Measurements from ENCODE around the gene GALNT17. TPM values are rescaled to one million over a fixed set of nuclear protein-coding genes. Genes with fewer than 3 reads are reported as not detected.

GALNT17 gene
- total RNA-seq, 4 donors from 2014 or later = 0.63 to 7.5 (median 3.1) TPM

GRCh38 chr7:71687831-71688599 is 556.1 kb downstream of the GALNT17 start:
- TF ChIP-seq CTCF (IDR thresholded peaks at IDR 0.05) (no peak), POLR2A (IDR thresholded peaks at IDR 0.05) (no peak)
- WGBS, 2 donors = 56 to 60% methylated on average over 11 of the region's 11 CpGs
- H3K4me3 ChIP-seq (ENCODE audit: low read depth, poor library complexity, severe bottlenecking) = no peak overlapping the region
- intact Hi-C loops (cut with DNase I; ENCODE audit: low total_unique reads) = no loop called here
- DNase-seq (ENCODE audit: low spot score in 2 of 2) = no peak

DNA sequence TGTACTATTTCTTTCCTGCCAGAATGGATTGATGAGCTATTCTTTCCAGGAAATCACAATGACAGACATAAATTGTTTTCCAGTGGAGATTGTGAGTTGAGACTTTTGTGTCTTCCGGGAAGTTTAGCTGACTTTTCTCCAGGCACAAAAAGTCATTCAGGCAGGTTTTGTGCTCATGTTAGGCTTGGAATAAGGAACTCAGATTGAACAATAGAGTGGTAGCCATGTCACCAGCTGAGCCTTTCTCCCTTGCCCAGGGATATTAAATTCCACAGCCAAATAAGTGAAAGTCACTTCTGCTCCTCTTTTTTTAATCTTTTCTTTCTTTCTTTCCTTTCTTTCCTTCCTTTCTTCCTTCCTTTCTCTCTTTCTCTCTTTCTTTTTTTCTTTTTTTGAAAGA is 559.6 kb downstream of the GALNT17 start:
- intact Hi-C loops (cut with DNase I; ENCODE audit: low total_unique reads) = loop anchor here (5.0 kb wide), 1 partner anchor 726 kb away; no protein-coding TSS in a partner anchor
- no peak overlapping the region for H3K4me3 ChIP-seq (ENCODE audit: low read depth, poor library complexity, severe bottlenecking)
- WGBS, 2 donors = 45 to 70% methylated on average over 1 of the region's 1 CpG
- TF ChIP-seq POLR2A (IDR thresholded peaks at IDR 0.05) (no peak), CTCF (IDR thresholded peaks at IDR 0.05) (no peak)
- no peak for DNase-seq (ENCODE audit: low spot score in 2 of 2)

DNA sequence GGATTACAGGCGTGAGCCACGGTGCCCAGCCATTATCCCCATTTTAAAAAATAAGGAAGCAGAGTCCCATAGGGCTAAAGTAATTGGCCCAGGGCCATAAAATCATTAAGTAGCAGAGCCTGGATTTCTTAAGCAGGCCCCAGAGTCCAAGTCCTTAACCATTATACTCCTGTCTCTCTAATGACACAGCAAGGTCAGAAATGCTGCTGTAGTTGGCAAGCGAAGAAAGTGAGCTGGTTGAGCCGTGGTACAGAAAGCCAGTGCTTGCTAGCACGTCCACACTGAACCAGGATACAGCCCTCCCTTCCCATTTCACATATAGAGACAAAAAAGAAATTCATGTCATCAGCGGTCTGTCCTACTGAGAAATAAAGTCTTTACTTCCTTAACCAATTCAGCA is 562.7 kb downstream of the GALNT17 start:
- TF ChIP-seq POLR2A (IDR thresholded peaks at IDR 0.05) (no peak), CTCF (IDR thresholded peaks at IDR 0.05) (no peak)
- no peak overlapping the region for H3K4me3 ChIP-seq (ENCODE audit: low read depth, poor library complexity, severe bottlenecking)
- WGBS, 2 donors = 70 to 75% methylated on average over 6 of the region's 6 CpGs
- no peak for DNase-seq (ENCODE audit: low spot score in 2 of 2)
- intact Hi-C loops (cut with DNase I; ENCODE audit: low total_unique reads) = loop anchor here (5.0 kb wide), 1 partner anchor 723 kb away; no protein-coding TSS in a partner anchor

DNA sequence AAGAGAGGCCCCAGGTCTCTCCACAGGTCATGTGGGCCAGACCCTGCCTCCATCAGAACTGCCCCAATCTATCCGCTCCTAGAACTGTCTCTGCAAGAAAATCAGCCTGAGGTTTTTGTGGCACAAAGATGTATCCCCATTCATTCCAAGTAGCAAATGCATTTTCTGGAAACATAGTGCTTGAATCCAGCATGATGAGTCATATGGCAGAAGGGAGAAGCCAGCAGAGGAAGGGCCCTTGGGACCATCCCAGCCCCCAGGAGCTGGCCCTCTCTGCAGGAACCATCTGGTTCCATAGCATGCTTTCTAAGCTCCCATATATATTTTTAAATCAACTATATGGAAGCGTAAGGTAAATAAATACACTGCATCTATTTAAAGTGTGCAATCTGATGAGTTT is 563.2 kb downstream of the GALNT17 start:
- intact Hi-C loops (cut with DNase I; ENCODE audit: low total_unique reads) = no loop called here
- DNase-seq (ENCODE audit: low spot score in 2 of 2) = no peak
- 71 to 74% methylated on average over 2 of the region's 2 CpGs for WGBS, 2 donors
- no peak for TF ChIP-seq CTCF (IDR thresholded peaks at IDR 0.05)
- no peak for TF ChIP-seq POLR2A (IDR thresholded peaks at IDR 0.05)
- no peak overlapping the region for H3K4me3 ChIP-seq (ENCODE audit: low read depth, poor library complexity, severe bottlenecking)

GRCh38 chr7:71696511-71696910 is 564.6 kb downstream of the GALNT17 start:
- 61 to 73% methylated on average over 2 of the region's 2 CpGs for WGBS, 2 donors
- no peak for TF ChIP-seq CTCF (IDR thresholded peaks at IDR 0.05)
- no peak for TF ChIP-seq POLR2A (IDR thresholded peaks at IDR 0.05)
- no peak overlapping the region for H3K4me3 ChIP-seq (ENCODE audit: low read depth, poor library complexity, severe bottlenecking)
- no peak for DNase-seq (ENCODE audit: low spot score in 2 of 2)
- intact Hi-C loops (cut with DNase I; ENCODE audit: low total_unique reads) = no loop called here

- DNase-seq (ENCODE audit: low spot score in 2 of 2) = no peak
- H3K4me3 ChIP-seq (ENCODE audit: low read depth, poor library complexity, severe bottlenecking) = no peak overlapping the region
- WGBS, 2 donors = 87 to 90% methylated on average over 3 of the region's 3 CpGs
- intact Hi-C loops (cut with DNase I; ENCODE audit: low total_unique reads) = no loop called here
- no peak for TF ChIP-seq POLR2A (IDR thresholded peaks at IDR 0.05)
- no peak for TF ChIP-seq CTCF (IDR thresholded peaks at IDR 0.05)
Observed at GRCh38 chr7:71697400-71697799, 565.5 kb downstream of the GALNT17 start.
